ENCODE measurements around the gene MAP2K6. TPM values are rescaled to one million over a fixed set of nuclear protein-coding genes. Genes with fewer than 3 reads are reported as not detected.

The MAP2K6 gene
- polyA plus RNA-seq, 1 donor (not counting 4 experiments of a cell fraction or from before 2014, with no cell fraction given): 0.39 TPM

- no peak for FAIRE-seq
- no peak overlapping the region for H3K4me2 ChIP-seq (ENCODE audit: control insufficient read depth, extremely low read depth, insufficient read depth, low read depth, low read length)
Measured at GRCh38 chr17:69404399-69404798, 10.1 kb upstream of the MAP2K6 start.

GRCh38 chr17:69405096-69405495 is 9.4 kb upstream of the MAP2K6 start:
- FAIRE-seq (no peak), DNase-seq (ENCODE audit: low read depth, low spot score) (no peak)
- Histone ChIP-seq H4K20me1 (ENCODE audit: control insufficient read depth, extremely low read depth, insufficient read depth, low read length) (no peaks in the 10 kb centered on the region), H3K36me3 (ENCODE audit: control insufficient read depth in 2 of 2, extremely low read depth in 1 of 2, insufficient read depth in 2 of 2, low read length in 2 of 2) (no peaks in the 10 kb centered on the region), H3K27ac (ENCODE audit: control insufficient read depth, insufficient read depth, low read length) (no peak overlapping the region), H3K79me2 (ENCODE audit: control insufficient read depth, insufficient read depth, low read length) (no peaks in the 10 kb centered on the region), H3K9me1 (ENCODE audit: control insufficient read depth, extremely low read depth, insufficient read depth, low read length) (no peaks in the 10 kb centered on the region), H3K9me3 (ENCODE audit: control insufficient read depth, low read depth, low read length) (no peaks in the 10 kb centered on the region), H3K27me3 (ENCODE audit: control insufficient read depth, extremely low read depth, insufficient read depth, low read length) (no peaks in the 10 kb centered on the region), H3K4me2 (ENCODE audit: control insufficient read depth, extremely low read depth, insufficient read depth, low read depth, low read length) (no peak overlapping the region), H3K4me3 (ENCODE audit: control insufficient read depth in 2 of 3, extremely low read depth in 1 of 3, insufficient read depth in 2 of 3, low read depth in 1 of 3, low read length in 3 of 3) (no peak overlapping the region), H3K9ac (ENCODE audit: control insufficient read depth, extremely low read depth, insufficient read depth, low read length) (no peak overlapping the region), H3K4me1 (ENCODE audit: control insufficient read depth, extremely low read depth, insufficient read depth, low read length) (no peaks in the 10 kb centered on the region), H2AFZ (ENCODE audit: control insufficient read depth, low read length) (no peak overlapping the region)
- dilution Hi-C loops (cut with MboI; ENCODE audit: extremely low pct_ligation_motif_present, low sequenced_read_pairs): no loop called here
- TF ChIP-seq CTCF (optimal IDR thresholded peaks at IDR 0.05 in 1 of 3, IDR thresholded peaks at IDR 0.05 in 1 of 3, conservative IDR thresholded peaks at IDR 0.05 in 1 of 3; ENCODE audit: extremely low read depth in 1 of 3, insufficient read depth in 2 of 3, low read length in 3 of 3) (no peak), EZH2 (IDR thresholded peaks at IDR 0.05; ENCODE audit: low read length) (no peak)

More at GRCh38 chr17:69404399-69404798, 10.1 kb upstream of the MAP2K6 start:
- no peaks in the 10 kb centered on the region for H3K9me1 ChIP-seq (ENCODE audit: control insufficient read depth, extremely low read depth, insufficient read depth, low read length)
- H3K4me3 ChIP-seq (ENCODE audit: control insufficient read depth in 2 of 3, extremely low read depth in 1 of 3, insufficient read depth in 2 of 3, low read depth in 1 of 3, low read length in 3 of 3): no peak overlapping the region
- no peaks in the 10 kb centered on the region for H3K4me1 ChIP-seq (ENCODE audit: control insufficient read depth, extremely low read depth, insufficient read depth, low read length)
- H2AFZ ChIP-seq (ENCODE audit: control insufficient read depth, low read length): no peak overlapping the region
- H3K27me3 ChIP-seq (ENCODE audit: control insufficient read depth, extremely low read depth, insufficient read depth, low read length): no peaks in the 10 kb centered on the region
- no peak overlapping the region for H3K27ac ChIP-seq (ENCODE audit: control insufficient read depth, insufficient read depth, low read length)
- no peaks in the 10 kb centered on the region for H3K9me3 ChIP-seq (ENCODE audit: control insufficient read depth, low read depth, low read length)
- DNase-seq (ENCODE audit: low read depth, low spot score): no peak
- TF ChIP-seq CTCF (optimal IDR thresholded peaks at IDR 0.05 in 1 of 3, IDR thresholded peaks at IDR 0.05 in 1 of 3, conservative IDR thresholded peaks at IDR 0.05 in 1 of 3; ENCODE audit: extremely low read depth in 1 of 3, insufficient read depth in 2 of 3, low read length in 3 of 3): no peak
- no peaks in the 10 kb centered on the region for H3K79me2 ChIP-seq (ENCODE audit: control insufficient read depth, insufficient read depth, low read length)
- no peaks in the 10 kb centered on the region for H4K20me1 ChIP-seq (ENCODE audit: control insufficient read depth, extremely low read depth, insufficient read depth, low read length)
- dilution Hi-C loops (cut with MboI; ENCODE audit: extremely low pct_ligation_motif_present, low sequenced_read_pairs): no loop called here
- H3K9ac ChIP-seq (ENCODE audit: control insufficient read depth, extremely low read depth, insufficient read depth, low read length): no peak overlapping the region
- no peaks in the 10 kb centered on the region for H3K36me3 ChIP-seq (ENCODE audit: control insufficient read depth in 2 of 2, extremely low read depth in 1 of 2, insufficient read depth in 2 of 2, low read length in 2 of 2)

Data from keratinocyte (primary cell).